ENCODE results near the gene LRP1B.

The LRP1B gene

DNA sequence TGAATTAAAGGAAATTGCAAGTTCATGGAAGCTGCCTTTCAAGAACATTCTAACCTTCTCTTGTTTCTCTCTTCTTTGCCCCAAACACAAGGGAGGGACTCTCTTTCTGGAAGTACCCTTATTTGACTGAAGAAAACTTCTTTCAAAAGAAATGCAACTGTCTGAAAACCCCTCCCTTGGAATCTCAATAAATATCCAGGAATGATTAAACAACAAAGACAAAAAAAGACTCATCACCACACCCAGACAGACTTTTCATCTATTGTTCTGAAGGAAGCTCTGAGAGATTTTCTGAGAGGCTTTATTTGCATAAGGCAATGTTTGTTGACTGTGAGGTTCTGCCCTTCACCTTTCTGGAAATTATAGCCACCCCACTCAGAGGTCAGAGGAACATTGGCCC lies 1260.9 kb downstream of the LRP1B start:
- DNase-seq = no peak

DNA sequence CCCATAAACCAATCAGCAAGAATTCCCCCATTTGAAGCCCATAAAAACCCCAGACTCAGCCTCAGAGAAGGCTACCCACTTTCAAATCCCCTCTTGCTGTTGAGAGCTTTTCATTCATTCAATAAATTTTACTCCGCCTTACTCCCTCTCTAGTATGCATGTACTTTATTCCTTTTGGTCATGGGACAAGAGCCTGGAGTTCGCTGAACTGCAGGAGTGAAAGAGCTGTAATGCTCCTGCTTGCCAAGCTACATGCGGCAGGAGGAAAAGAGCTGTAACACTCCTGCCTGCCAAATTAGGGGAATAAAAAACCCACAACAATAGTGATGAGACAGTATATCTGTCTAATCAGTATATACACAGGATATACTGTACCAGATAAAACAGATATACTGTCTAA lies 1261.7 kb downstream of the LRP1B start:
- DNase-seq = no peak

DNA sequence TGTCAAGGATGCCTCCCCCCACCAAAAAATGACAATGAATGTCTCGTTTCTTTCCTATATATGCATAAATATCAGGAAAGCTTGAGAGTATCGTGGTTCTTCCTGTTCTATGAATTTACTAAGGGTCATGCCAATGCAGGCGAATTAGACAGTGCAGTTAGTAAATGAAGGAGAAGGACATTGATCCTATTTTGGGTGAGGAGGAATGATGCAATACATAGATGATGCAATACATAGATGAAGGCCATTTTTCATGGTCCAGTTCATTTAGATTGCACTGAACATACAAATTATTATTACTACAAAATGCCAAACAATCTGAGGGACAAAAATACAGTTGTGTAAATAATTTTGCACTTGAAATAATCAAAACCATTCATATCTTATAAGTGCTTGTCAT lies 1265.0 kb downstream of the LRP1B start:
- DNase-seq = no peak

DNA sequence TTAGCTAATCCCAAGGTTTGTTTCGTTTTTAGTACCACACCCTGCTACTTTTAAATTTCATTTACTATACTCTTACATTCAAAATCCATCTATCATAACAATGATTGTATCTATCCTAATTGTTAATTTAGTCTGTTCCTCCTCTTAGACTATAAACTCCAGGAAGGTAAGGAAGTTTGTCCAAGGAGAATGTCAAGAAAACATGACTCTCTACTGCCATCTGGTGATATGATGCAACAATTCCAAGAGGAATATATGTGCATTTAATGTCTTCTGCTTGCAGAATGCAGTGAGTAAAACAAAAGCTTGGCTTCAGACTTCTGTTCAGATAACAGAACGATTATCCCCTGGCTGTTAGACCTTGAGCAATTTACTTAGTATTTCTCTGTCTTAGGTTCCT lies 1267.1 kb downstream of the LRP1B start:
- DNase-seq = peak; percentile 55

DNA sequence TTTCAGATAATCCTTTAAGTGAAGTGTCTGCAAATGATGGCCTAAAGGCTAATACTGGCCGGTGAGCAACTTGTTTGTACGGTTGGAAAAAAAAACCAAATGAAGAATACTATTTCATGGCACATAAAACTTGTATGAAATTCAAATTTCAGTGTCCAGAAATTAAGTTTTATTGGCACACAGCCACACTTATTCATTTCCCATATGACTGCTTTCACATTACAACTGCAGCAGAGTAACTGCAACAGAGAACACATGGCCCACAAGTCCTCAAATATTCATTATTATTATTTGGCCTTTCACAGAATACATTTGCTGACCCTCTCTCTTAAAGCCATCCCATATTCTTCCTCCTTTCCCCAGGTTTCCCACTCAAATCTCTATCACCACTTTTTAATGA lies 1268.6 kb downstream of the LRP1B start:
- DNase-seq = no peak

DNA sequence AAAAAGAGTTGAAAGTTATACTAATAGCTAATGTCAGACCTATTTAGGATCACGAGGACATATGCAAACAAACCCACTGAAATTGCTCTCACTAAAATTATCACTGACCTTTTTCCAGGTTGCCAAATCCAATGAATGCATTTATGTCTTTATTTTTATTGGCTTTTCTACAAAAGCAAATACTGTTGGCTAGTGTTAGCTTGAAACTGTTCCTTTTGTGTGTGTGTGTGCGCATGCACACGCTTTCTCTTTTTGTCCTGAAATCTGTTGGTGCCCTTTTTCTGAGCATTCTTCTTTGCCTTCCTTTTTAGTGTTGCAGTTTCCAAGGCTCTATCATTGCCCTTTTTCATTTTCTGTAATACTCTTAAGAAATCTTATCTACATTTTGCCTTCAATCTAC lies 1269.2 kb downstream of the LRP1B start:
- DNase-seq = no peak

DNA sequence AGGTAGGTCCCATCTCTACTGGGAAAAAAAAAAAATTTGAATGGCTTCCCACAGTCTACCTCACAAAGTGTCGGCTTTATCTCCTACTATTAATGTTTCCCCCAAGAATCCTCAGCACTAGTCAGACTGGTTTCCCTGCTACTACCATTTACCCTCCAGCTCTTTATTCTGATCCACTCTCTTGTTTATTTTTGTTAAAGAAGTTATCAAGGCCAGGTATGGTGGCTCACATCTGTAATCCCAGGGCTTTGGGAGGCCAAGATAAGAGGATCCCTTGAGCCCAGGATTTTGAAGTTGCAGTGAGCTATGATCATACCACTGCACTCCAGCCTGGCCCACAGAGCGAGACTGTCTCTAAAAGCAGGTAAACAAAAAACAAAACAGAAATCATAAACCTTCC lies 1275.3 kb downstream of the LRP1B start:
- no peak for DNase-seq

DNA sequence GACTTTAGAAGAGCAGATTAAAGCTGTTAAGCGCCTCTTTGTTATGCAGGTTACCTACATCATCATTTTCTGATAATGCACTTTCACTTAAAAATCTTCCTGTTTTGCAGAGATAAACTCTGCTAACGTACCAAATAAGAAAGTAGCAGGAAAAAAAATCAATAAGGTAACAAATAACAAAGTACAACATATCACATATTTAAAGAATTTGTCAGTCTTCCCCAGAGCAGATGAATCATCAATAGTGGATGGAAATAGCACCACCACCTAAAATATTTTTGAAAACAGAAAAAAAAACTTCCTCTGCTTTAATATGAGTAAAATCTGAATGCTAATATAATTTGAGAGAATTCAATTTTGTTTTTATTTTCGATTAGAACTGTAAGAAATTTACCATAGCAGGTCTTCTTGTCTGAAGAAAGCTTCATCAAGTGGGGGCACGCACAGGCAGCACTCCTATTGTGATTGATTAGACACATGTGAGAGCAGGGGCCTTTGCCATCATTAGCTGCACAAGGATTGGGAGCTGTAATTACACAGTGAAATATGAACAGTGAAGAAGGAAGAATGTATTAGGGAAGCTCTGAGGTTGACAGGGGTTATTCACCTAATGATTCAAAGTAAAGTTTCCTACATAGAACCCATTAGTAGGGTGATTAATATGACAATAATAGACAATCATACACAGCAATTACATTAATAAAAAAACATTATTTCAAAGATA lies 1279.4 kb downstream of the LRP1B start:
- no peak for DNase-seq

DNA sequence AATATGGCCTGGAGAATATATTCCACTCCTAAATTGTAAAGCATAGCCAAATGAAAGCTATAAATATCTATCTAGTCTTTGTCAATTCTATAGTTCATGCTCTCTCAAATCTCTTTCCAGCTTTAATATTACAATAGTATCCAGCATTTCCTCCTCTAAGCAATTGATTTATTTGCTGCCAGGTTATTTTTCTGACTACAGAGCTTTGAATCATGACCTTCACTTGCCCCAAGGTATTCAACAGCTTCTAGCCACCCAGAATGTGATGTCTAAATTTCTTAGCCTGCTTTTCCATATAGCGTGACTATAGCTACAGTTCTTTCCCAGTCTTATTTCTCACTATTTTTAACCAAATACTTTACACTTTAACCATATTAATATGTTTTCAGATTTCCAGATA lies 1287.6 kb downstream of the LRP1B start:
- no peak for DNase-seq

DNA sequence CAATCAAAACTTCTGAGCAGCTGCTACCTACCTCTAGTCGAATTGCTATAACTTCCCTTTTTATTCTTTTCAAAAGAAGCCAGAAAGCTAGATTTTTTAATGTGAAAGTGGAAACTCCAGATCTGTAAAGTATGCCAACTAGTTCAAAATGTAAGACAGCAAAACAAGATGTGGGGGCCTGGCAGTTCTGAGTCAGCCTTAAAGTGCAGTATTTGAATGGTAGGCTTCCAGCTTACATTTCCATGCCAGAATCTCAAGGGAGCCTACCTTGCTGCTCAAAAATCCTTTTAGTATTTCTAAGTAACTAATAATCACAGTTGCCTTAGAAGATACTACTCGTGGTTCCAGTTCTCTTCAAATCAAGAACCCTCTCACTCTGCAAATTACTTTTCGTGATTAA lies 1288.7 kb downstream of the LRP1B start:
- no peak for DNase-seq

DNA sequence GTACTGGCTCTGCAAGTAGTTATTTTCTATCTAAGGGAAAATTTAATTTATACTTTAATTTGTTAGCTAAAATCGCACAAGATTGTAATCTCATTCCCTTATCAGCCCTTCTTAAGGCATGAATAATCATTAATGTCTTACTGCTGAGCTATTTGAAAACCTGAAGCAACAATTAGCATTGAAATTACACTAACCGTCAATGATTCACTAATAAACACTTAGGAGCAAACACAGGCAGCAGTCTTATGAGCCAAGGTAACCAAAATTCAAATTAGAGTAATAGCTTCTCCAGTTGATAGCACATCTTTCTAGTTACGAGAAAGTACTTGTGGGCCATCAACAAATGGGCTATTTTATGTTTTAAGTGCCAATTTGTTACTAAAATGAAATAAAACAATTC lies 1289.7 kb downstream of the LRP1B start:
- no peak for DNase-seq

DNA sequence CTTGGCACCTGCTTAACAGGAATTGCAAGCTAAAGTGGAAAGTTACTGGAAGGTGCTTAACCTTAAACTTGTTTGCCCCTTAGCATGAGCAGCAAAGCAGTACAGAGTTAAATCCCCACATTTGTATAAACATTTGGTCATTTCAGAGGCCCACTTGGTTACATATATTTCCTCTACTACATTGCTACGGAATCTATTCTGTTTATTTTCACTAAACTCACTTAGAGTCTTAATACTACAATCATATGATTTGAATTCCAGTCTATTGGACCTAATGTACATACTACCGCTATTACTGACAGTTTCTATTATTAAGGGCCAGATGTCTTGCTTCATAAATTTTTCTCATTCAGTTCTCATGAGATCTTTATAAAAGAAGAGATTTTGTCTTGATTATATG lies 1294.0 kb downstream of the LRP1B start:
- DNase-seq = no peak

DNA sequence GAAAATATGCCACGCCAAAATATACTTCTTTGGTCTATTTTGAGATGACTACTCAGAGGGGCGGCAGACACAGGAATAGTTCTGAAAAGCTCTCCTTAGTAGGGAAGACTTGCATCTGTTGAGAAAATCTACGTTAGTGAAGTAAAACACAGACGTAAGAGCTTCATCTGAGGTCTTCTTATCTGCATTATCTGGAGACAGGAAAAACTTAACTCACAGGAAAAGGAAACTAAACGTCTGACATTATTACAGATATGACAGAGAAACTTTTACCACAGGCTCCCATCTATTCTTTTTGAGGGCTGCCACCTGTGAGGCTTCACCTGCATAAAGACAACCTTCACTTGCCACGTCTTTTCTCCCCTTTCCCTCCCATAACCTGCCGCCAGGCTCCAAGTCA lies 1295.7 kb downstream of the LRP1B start:
- DNase-seq = no peak

DNA sequence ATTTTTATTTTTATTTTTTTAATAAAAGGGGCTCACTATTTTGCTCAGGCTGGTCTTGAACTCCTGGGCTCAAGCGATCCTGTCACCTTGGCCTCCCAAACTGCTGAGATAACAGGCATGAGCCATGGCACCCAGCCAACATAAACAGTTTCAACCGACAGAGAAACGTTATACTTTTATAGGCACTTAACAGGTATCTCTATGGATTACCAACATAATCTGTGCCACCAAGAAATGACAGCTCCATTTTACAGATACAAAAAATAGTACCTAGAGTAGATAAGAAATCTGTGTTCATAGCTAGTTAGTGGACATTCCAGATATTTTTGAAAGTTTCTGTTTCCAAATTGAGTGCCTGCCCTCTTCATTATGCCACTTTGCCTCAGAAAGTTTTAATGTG lies 1316.7 kb downstream of the LRP1B start:
- no peak for DNase-seq

DNA sequence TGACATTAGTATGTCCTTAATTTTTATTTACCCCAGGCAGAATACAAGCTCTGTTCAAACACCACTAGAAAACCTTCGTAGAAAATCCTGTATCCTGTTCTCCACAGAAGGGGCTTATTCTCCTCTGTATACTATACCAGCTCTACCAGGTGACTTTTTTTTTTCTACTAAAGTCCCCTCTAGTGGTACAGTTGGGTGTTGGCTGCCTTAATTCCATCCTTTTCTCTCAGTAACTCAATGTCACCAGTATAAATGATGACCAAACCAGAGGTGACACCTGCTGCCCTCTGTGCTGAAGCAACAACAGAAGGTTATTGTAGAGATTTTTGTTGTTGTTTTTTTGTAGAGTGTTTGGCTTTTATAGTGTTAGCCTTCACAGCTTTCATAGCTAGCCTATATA lies 1322.0 kb downstream of the LRP1B start:
- DNase-seq = no peak

DNA sequence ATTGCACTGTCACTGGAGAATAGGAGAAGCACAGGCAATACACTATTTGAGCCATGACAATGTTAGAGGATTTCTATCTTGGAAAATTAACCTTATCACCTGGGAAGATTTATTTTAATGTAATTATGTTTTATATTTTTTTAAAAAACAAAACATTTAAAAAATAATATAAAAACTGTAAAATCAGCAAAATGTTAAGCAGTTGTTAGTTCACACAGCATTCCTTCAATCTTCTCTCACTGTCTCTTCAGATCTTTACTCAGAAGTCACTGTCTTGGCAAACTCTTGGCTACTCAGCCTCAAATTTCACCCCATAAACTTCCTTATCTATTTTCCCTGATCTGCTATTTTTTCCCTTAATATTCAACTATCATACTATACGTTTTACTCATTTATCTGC lies 1322.6 kb downstream of the LRP1B start:
- DNase-seq = no peak

DNA sequence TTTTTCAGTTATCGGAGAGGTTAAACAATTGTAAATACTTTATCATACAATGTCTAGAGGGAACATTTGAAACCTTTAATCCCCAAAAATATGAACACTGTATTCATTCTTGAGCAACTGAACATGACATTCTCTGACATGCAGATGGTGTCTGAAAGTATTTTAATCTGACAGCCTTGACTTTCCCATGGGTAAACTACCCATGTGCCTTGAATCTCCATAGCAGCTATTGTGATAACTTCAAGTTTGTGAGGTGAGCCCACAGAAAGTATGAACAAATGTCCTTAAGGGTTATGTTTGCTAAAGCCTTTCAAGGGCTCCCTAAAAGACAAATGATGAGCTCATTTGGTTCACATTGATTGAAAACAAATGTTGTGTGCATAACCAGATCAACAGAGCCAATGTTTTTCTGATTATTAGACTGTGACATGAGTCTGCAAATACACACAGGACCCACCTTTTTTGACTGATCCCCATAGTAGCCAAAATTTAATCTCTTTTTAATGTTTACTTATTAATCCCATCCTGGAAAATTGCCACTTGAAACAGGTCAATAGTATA lies 1326.0 kb downstream of the LRP1B start:
- DNase-seq = no peak

DNA sequence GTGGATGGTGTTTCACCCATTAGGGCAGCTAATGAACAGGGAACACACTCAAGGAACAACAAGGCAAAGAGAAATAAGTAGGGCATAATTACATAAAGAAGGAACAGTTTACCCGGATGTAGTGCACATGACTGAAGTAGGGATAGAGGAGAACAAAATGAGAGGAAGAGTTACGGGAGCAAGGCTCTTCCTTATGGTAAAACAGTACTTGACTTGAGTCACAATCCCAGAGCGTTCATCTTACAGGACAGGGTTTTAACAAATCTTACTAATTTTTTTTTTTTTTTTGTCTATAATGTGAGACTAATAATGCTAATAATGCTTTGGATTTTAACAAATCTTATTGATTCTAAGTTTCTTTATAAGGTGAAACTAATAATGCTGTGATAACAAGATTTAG lies 1329.5 kb downstream of the LRP1B start:
- DNase-seq = no peak

DNA sequence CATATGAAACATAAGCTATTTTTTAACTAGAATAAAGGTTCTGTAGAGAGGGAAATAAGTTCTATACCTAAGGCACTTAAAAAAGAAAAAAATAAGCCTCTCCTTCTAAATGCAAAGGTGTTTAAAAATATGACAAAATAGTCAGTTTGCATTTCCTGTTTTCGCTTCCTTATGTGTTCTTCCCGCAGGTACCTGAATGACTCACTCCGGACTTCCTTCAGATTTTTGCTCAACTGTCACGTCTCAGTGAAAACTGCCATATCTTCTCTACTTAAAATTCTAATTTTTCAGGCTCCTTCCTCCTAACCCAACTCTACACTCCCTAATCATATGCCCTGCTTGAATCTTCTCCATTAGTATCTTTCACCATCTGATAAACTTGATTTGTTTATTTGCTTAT lies 1333.1 kb downstream of the LRP1B start:
- no peak for DNase-seq

DNA sequence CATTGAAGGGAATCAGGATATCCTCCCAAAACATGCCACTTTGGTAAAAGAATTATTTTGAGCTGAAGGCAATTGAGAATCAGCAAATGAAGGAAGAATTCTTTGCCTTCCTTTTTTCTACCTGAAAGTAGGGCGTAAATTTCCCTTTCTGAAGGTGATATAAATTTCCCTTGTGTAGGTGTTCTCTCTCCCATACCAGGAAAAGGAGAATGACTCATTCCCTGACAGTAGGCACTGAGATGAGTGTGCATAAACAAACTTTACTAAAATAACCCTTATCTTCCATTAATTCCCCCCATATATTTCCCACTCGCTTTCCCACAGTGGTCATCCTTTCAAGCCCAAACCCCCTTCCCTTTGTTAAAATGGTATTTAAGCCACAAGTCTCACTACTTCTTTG lies 1339.0 kb downstream of the LRP1B start:
- DNase-seq = no peak

DNA sequence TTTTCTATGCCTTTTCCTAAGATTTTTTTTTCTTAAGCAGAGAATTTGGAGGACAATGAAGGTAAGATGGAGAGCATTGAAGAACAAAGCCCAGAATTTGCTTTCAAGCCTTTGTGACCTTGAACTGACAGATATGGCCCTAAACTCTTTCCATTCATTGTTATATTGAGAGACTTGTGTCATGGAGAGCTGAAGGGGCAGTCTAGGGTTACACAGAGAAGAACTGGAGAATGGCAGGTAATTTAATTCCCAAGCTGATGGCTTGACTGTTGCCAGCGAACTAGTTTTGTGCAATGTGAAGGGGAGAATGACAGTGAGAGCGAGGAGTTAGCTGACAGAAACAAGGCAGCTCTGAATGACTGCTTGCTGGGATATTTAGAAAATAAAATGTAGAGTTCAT lies 1344.2 kb downstream of the LRP1B start:
- DNase-seq = peak; percentile 29

DNA sequence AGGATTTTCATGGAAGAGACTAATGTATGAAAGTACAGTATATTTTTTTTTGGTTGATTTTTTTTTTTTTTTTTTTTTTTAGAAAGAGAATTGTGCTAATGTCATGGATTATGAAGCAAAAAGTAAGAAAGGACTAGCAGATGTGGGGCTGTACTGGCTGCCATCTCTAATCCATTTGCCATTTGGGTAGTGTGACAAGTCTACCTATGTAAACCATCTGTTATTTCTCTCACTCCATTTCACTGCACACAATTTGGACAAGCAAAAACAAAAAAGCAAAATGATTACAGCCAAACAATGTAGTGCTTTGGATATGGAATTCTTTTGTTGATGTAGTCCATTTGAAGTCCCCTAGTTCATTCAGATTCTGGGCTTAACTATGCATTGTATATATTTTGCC lies 1355.4 kb downstream of the LRP1B start:
- DNase-seq = no peak

DNA sequence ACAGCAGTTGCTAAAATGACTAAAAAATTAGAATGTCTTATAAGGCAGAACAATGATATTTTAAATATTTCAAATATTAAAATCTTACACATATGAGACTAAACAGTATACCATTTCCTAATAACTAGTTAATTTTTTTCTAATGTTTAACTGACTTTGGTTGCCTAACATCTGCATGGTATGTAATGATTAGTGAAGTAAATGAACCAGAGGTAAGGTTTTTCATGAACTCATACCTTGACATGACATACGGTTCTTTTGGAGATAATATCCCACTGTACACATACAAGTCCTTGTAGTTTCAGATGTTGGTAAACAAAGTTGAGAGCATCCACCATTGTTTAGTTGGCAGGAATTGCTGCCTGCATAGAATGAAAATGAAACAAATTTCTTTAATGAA lies 1360.2 kb downstream of the LRP1B start:
- DNase-seq = no peak

DNA sequence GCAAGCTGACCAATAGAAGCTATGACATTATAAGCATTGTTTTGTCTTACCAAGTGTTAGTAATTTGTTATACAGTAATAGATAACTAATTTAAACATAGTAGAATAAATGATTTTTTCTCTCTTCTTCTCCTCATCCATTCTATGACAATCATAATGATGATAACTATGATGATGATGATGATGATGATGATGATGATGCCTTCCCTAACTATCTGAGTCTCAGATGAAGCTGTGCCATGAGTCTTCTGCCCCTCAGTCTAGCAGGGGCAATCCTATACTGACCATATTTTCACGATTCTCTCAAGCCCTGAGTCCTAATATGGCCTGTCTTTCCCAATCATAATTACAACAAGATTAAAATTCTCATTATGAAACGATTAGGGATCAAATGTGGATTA lies 1369.0 kb downstream of the LRP1B start:
- DNase-seq = no peak

DNA sequence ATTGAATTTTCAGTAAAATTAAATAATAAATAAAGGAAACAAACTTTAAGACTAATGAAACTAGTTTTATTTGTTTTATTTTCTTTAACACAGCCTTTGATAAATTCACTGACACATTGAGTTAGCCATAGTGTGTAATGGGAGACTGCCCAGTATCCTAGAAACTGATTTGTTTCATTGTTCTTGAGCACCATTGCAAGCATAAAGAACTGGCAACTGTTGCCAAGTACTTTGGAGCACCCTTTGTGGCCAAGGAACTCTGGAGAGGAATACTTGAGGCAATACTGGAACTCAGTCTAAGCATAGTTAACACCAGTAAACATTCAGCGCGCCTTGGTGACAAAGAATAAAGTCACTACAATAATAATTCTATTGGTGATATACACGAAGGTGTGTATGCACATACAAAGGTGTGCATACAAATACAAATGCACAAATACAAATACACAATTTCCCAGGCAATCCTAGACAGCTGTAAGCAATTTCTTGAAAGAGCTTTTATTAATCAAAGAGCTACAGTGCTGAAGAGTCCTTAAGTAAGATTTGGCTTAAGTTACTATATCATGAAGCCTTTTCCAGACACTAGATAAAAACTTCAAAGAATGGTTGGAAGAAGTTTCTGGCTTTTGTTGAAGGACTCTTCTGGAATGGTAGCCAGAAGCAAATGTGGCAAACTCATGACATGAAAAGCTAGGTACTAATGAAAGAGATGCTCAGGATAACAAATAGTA lies 1371.2 kb downstream of the LRP1B start:
- no peak for DNase-seq
